Activated naive CD8-positive, alpha-beta T cell treated with anti-CD3 and anti-CD28 coated beads, Interleukin-2, amount 50 U/mL, for 24 hours (primary cell): ENCODE results near the gene PSORS1C2.

Source experiments
- ATAC-seq: fragments of 150-1000 bp; cut with Tn5 transposase; one replicate; pipeline ENCODE4 v1.10.0; 2021
- DNase-seq: peaks from one replicate; pipeline ENCODE4 v3.0.0; 2021
- H3K27ac Mint-ChIP-seq: one replicate; pipeline ENCODE4 v1.8.0; 2021; ENCODE audit warnings: mild to moderate bottlenecking, mixed read lengths
- H3K27me3 Mint-ChIP-seq: one replicate; pipeline ENCODE4 v1.8.0; 2021; ENCODE audit warnings: mixed read lengths
- H3K36me3 Mint-ChIP-seq: one replicate; pipeline ENCODE4 v1.8.0; 2021; ENCODE audit warnings: low read depth, mixed read lengths
- H3K4me1 Mint-ChIP-seq: one replicate; pipeline ENCODE4 v1.8.0; 2021; ENCODE audit warnings: mixed read lengths
- H3K4me3 Mint-ChIP-seq: one replicate; pipeline ENCODE4 v1.8.0; 2021; ENCODE audit warnings: mild to moderate bottlenecking, moderate library complexity, mixed read lengths
- H3K9me3 Mint-ChIP-seq: one replicate; pipeline ENCODE4 v1.8.0; 2021; ENCODE audit warnings: mixed read lengths

PSORS1C2 gene

GRCh38 chr6:31094389-31094881 lies 44.4 kb downstream of the PSORS1C2 start:
- Mint-ChIP-seq H3K4me1 (peaks cover 37% of the 10 kb centered on the region), H3K27ac (peak overlapping the region; percentile 77), H3K9me3 (no peaks in the 10 kb centered on the region), H3K36me3 (no peaks in the 10 kb centered on the region), H3K4me3 (peak overlapping the region; percentile 34), H3K27me3 (no peaks in the 10 kb centered on the region)
- ATAC-seq (peak; percentile 43), DNase-seq (peak; percentile 12)

- Mint-ChIP-seq H3K9me3 (no peaks in the 10 kb centered on the region), H3K27me3 (no peaks in the 10 kb centered on the region), H3K27ac (no peak overlapping the region), H3K4me3 (no peak overlapping the region), H3K4me1 (peaks cover 37% of the 10 kb centered on the region), H3K36me3 (no peaks in the 10 kb centered on the region)
- DNase-seq = no peak
- no peak for ATAC-seq
These were observed 45.9 kb downstream of the PSORS1C2 start for GRCh38 chr6:31092769-31093505.

- H3K4me3 Mint-ChIP-seq = no peak overlapping the region
- H3K27ac Mint-ChIP-seq = no peak overlapping the region
These were observed 46.6 kb downstream of the PSORS1C2 start for GRCh38 chr6:31092238-31092637.

GRCh38 chr6:31091680-31092079 lies 47.2 kb downstream of the PSORS1C2 start:
- ATAC-seq = no peak
- peaks cover 35% of the 10 kb centered on the region for H3K4me1 Mint-ChIP-seq
- no peak overlapping the region for H3K27ac Mint-ChIP-seq
- no peaks in the 10 kb centered on the region for H3K9me3 Mint-ChIP-seq
- H3K4me3 Mint-ChIP-seq = no peak overlapping the region
- H3K27me3 Mint-ChIP-seq = no peaks in the 10 kb centered on the region
- no peaks in the 10 kb centered on the region for H3K36me3 Mint-ChIP-seq
- DNase-seq = no peak

More at GRCh38 chr6:31092238-31092637, 46.6 kb downstream of the PSORS1C2 start:
- H3K4me1 Mint-ChIP-seq = peaks cover 34% of the 10 kb centered on the region
- ATAC-seq (no peak), DNase-seq (no peak)
- no peaks in the 10 kb centered on the region for H3K36me3 Mint-ChIP-seq
- no peaks in the 10 kb centered on the region for H3K27me3 Mint-ChIP-seq
- no peaks in the 10 kb centered on the region for H3K9me3 Mint-ChIP-seq

- no peak overlapping the region for H3K27ac Mint-ChIP-seq
- H3K27me3 Mint-ChIP-seq = no peaks in the 10 kb centered on the region
- no peaks in the 10 kb centered on the region for H3K9me3 Mint-ChIP-seq
- no peak for DNase-seq
- ATAC-seq = no peak
- H3K36me3 Mint-ChIP-seq = no peaks in the 10 kb centered on the region
- H3K4me3 Mint-ChIP-seq = no peak overlapping the region
- H3K4me1 Mint-ChIP-seq = peaks cover 30% of the 10 kb centered on the region
These were observed 47.9 kb downstream of the PSORS1C2 start for GRCh38 chr6:31090973-31091364.

GRCh38 chr6:31090275-31090972 lies 48.4 kb downstream of the PSORS1C2 start:
- DNase-seq (no peak), ATAC-seq (no peak)
- no peaks in the 10 kb centered on the region for H3K36me3 Mint-ChIP-seq
- no peaks in the 10 kb centered on the region for H3K27me3 Mint-ChIP-seq
- peaks cover 26% of the 10 kb centered on the region for H3K4me1 Mint-ChIP-seq
- no peak overlapping the region for H3K27ac Mint-ChIP-seq
- no peak overlapping the region for H3K4me3 Mint-ChIP-seq
- H3K9me3 Mint-ChIP-seq = no peaks in the 10 kb centered on the region
